ENCODE measurements around the gene EFCAB9.

DNA sequence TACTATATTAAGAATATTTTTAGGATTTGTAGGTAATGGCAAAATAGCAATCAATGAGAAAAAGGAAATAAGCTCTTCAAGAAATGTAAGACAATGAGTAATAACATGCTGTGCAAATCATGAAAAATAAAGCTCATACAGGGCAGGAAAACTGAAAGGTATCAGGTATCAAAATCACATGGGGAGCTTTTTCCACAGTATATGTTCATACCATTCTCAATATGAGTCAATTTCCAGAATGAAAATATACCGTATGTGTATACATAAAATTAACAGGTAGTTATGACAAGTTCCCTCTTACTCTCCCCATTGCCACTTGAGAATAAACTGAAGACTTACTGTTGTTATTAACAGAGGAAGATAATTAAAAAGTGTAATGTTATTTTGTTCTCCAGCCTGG lies 35.9 kb downstream of the EFCAB9 start:
- TF ChIP-seq PBX3 (IDR thresholded peaks at IDR 0.05): no peak
- no peak for TF ChIP-seq USF2 (IDR thresholded peaks at IDR 0.05)
- no peak for TF ChIP-seq HOXB13 (CRISPR knock-in tag; IDR thresholded peaks at IDR 0.05; ENCODE audit: low read depth)
- TF ChIP-seq CHD2 (IDR thresholded peaks at IDR 0.05; ENCODE audit: low read length, partially characterized antibody): no peak
- TF ChIP-seq, protein P1, sequence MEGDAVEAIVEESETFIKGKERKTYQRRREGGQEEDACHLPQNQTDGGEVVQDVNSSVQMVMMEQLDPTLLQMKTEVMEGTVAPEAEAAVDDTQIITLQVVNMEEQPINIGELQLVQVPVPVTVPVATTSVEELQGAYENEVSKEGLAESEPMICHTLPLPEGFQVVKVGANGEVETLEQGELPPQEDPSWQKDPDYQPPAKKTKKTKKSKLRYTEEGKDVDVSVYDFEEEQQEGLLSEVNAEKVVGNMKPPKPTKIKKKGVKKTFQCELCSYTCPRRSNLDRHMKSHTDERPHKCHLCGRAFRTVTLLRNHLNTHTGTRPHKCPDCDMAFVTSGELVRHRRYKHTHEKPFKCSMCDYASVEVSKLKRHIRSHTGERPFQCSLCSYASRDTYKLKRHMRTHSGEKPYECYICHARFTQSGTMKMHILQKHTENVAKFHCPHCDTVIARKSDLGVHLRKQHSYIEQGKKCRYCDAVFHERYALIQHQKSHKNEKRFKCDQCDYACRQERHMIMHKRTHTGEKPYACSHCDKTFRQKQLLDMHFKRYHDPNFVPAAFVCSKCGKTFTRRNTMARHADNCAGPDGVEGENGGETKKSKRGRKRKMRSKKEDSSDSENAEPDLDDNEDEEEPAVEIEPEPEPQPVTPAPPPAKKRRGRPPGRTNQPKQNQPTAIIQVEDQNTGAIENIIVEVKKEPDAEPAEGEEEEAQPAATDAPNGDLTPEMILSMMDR (IDR thresholded peaks at IDR 0.05): no peak
- TF ChIP-seq BHLHE40 (IDR thresholded peaks at IDR 0.05; ENCODE audit: low read depth, low read length): no peak
- TF ChIP-seq NR3C1 (IDR thresholded peaks at IDR 0.05): no peak
- TF ChIP-seq RFX5 (IDR thresholded peaks at IDR 0.05): no peak
- no peak for TF ChIP-seq ZNF302 (CRISPR knock-in tag; IDR thresholded peaks at IDR 0.05)
- no peak for TF ChIP-seq MAZ (IDR thresholded peaks at IDR 0.05; ENCODE audit: borderline replicate concordance, low read depth, low read length)
- TF ChIP-seq POLR2A (IDR thresholded peaks at IDR 0.05; ENCODE audit: low read length): no peak
- TF ChIP-seq SREBF2 (IDR thresholded peaks at IDR 0.05): no peak
